ENCODE results near the gene POR. TPM values are rescaled to one million over a fixed set of nuclear protein-coding genes. Genes with fewer than 3 reads are reported as not detected.
A peak's percentile ranks its signal among the peaks of the same experiment; 100 is the strongest.
"Not testable (repeated sequence)": the region's sequence is repeated elsewhere in the genome, so short reads cannot be mapped to it uniquely, and the experiment has no call there.

The POR gene
- polyA plus RNA-seq, 4 donors: 80.5 to 461 (median 262) TPM

DNA sequence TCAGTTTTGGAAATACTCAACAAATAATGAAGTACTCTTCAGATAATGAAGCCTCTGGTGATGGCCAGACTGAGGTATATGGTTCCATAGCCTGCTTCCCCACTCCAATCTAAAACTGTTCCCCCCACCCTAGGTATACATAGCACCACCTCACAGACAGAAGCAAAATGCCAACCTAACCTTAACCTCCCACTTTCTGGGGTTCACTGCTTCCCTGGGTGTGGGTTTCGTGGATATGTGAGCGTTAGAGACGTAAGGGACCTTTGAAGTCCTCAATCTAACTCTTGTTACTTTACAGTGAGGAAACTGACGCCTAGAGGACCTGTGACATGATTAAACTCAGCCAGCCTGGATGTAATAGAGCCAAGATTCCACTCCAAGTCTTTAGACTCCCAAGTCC, 34.7 kb upstream of the POR start:
- peaks cover 5 to 17% (median 9%) of the 10 kb centered on the region in 3 donors for H3K4me1 ChIP-seq (ENCODE audit: control insufficient read depth in 3 of 3, insufficient read depth in 2 of 3, low read depth in 1 of 3, low read length in 2 of 3)
- H3K9me3 ChIP-seq (ENCODE audit: control insufficient read depth in 2 of 2, insufficient read depth in 1 of 2, low read depth in 1 of 2, low read length in 1 of 2): no peaks in the 10 kb centered on the region
- H3K27ac ChIP-seq (ENCODE audit: low read depth in 1 of 3, low read length in 2 of 3): peak overlapping the region in 1 of 3 donors; percentile 2
- H3K36me3 ChIP-seq (ENCODE audit: control insufficient read depth in 3 of 3, insufficient read depth in 2 of 3, low read depth in 1 of 3, low read length in 3 of 3): peaks cover 0 to 42% (median 4%) of the 10 kb centered on the region in 3 donors
- FAIRE-seq (no peak), DNase-seq (no peak)
- peak overlapping the region in 2 of 3 donors; percentile 60 to 94 for H3K4me3 ChIP-seq (ENCODE audit: low read depth in 1 of 3, low read length in 3 of 3)
- no peaks in the 10 kb centered on the region for H3K27me3 ChIP-seq (ENCODE audit: control insufficient read depth in 3 of 3, insufficient read depth in 3 of 3, low read length in 3 of 3)
- WGBS, 3 donors: 77 to 88% (median 78%) methylated on average over 4 of the region's 4 CpGs

DNA sequence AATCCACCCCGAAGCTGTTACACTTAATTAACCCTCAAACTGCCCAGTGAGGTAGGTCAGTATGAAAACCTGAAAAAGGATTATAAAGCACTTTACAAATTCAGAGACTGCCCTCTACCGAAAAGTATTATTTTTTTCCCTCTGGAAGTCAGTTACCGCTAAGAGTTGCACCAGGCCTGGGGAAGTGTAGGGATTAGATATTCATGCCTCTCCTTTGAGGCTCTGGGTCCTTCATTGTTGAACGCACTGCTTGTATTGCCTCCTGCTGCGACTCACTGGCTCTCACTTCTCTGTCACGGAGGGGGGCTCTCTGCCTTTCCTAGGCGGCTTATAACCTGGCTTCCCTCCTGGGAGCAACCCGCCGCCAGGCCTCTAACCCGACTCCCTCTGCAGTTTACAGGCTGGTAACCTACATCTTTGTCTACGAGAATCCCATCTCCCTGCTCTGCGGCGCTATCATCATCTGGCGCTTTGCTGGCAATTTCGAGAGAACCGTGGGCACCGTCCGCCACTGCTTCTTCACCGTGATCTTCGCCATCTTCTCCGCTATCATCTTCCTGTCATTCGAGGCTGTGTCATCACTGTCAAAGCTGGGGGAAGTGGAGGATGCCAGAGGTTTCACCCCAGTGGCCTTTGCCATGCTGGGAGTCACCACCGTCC, 33.4 kb upstream of the POR start:
- peaks cover 5 to 17% (median 9%) of the 10 kb centered on the region in 3 donors for H3K4me1 ChIP-seq (ENCODE audit: control insufficient read depth in 3 of 3, insufficient read depth in 2 of 3, low read depth in 1 of 3, low read length in 2 of 3)
- H3K4me3 ChIP-seq (ENCODE audit: low read depth in 1 of 3, low read length in 3 of 3): no peak overlapping the region
- no peaks in the 10 kb centered on the region for H3K27me3 ChIP-seq (ENCODE audit: control insufficient read depth in 3 of 3, insufficient read depth in 3 of 3, low read length in 3 of 3)
- peaks cover 4 to 56% (median 4%) of the 10 kb centered on the region in 3 donors for H3K36me3 ChIP-seq (ENCODE audit: control insufficient read depth in 3 of 3, insufficient read depth in 2 of 3, low read depth in 1 of 3, low read length in 3 of 3)
- no peak for DNase-seq
- H3K9me3 ChIP-seq (ENCODE audit: control insufficient read depth in 2 of 2, insufficient read depth in 1 of 2, low read depth in 1 of 2, low read length in 1 of 2): no peaks in the 10 kb centered on the region
- FAIRE-seq: no peak
- no peak overlapping the region for H3K27ac ChIP-seq (ENCODE audit: low read depth in 1 of 3, low read length in 2 of 3)
- 86 to 95% (median 93%) methylated on average over 23 of the region's 23 CpGs for WGBS, 3 donors

DNA sequence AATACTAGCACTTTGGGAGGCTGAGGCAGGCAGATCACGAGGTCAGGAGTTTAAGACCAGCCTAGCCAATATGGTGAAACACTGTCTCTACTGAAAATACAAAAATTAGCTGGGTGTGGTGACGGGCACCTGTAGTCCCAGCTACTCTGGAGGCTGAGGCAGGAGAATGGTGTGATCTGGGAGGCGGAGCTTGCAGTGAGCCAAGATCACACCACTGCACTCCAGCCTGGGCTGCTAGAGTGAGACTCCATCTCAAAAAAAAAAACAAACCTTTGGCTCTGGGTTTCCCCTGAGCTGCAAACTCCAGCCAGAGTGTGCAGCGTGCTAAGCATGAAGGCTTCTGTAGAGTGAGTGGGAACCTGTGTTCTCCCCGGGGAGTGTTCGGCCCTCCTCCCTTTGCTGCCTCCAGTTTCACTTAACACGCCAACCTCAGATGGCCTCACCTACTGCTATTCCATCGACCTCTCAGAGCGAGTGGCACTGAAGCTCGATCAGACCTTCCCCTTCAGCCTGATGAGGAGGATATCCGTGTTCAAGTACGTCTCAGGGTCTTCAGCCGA, 31.6 kb upstream of the POR start:
- not testable (repeated sequence) for H3K27ac ChIP-seq (ENCODE audit: low read depth in 1 of 3, low read length in 2 of 3); H3K9me3 ChIP-seq (ENCODE audit: control insufficient read depth in 2 of 2, insufficient read depth in 1 of 2, low read depth in 1 of 2, low read length in 1 of 2); DNase-seq; FAIRE-seq; H3K4me3 ChIP-seq (ENCODE audit: low read depth in 1 of 3, low read length in 3 of 3); H3K27me3 ChIP-seq (ENCODE audit: control insufficient read depth in 3 of 3, insufficient read depth in 3 of 3, low read length in 3 of 3)
- Histone ChIP-seq H3K36me3 (ENCODE audit: control insufficient read depth in 3 of 3, insufficient read depth in 2 of 3, low read depth in 1 of 3, low read length in 3 of 3) (peaks cover 11 to 70% (median 12%) of the 10 kb centered on the region in 3 donors), H3K4me1 (ENCODE audit: control insufficient read depth in 3 of 3, insufficient read depth in 2 of 3, low read depth in 1 of 3, low read length in 2 of 3) (peaks cover 5 to 17% (median 5%) of the 10 kb centered on the region in 3 donors)
- 90 to 93% (median 92%) methylated on average over 13 of the region's 13 CpGs for WGBS, 3 donors

DNA sequence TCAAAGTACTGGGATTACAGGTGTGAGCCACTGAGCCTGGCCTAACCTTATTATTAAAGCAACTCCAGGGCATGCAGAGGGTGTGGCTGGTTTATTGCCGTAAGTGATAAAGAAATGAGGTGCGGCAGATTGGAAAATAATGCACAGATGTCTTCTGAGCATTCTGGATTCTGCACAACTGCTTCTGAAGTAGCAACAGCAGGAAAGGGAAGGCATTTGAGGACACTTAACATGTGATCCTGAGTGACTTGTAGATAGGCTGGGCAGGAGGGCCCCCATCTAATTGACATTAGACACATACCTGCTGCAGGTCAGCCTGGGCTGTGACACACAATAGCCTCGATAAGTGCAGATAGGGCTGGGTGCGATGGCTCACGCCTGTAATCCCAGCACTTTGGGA, 30.5 kb upstream of the POR start:
- FAIRE-seq (no peak), DNase-seq (peak; percentile 77 to 94)
- Histone ChIP-seq H3K9me3 (ENCODE audit: control insufficient read depth in 2 of 2, insufficient read depth in 1 of 2, low read depth in 1 of 2, low read length in 1 of 2) (no peaks in the 10 kb centered on the region), H3K4me1 (ENCODE audit: control insufficient read depth in 3 of 3, insufficient read depth in 2 of 3, low read depth in 1 of 3, low read length in 2 of 3) (peaks cover 4 to 17% (median 5%) of the 10 kb centered on the region in 3 donors), H3K36me3 (ENCODE audit: control insufficient read depth in 3 of 3, insufficient read depth in 2 of 3, low read depth in 1 of 3, low read length in 3 of 3) (peaks cover 13 to 82% (median 15%) of the 10 kb centered on the region in 3 donors), H3K4me3 (ENCODE audit: low read depth in 1 of 3, low read length in 3 of 3) (no peak overlapping the region), H3K27me3 (ENCODE audit: control insufficient read depth in 3 of 3, insufficient read depth in 3 of 3, low read length in 3 of 3) (no peaks in the 10 kb centered on the region), H3K27ac (ENCODE audit: low read depth in 1 of 3, low read length in 2 of 3) (peak overlapping the region in 1 of 3 donors; percentile 27)
- 6 to 71% (median 43%) methylated on average over 5 of the region's 5 CpGs for WGBS, 3 donors

DNA sequence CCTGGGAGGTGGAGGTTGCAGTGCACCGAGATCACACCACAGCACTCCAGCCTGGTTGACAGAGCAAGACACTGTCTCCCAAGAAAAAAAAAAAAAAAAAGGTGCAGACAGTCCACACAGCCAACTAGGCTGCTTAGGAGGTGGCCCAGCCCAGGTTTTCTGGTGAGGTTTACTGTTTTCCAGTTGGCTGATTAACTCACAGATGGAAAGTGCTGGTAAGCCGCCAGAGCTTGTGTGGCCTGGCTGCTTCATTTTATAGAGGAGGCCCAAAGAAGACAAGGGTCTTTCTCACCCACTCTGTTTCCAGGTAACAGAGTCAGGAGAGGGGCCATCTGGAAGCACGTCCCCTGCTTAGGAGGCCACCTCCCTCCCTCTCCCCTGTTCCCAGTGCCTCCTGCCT, 29.9 kb upstream of the POR start:
- no peaks in the 10 kb centered on the region for H3K27me3 ChIP-seq (ENCODE audit: control insufficient read depth in 3 of 3, insufficient read depth in 3 of 3, low read length in 3 of 3)
- 61 to 67% (median 61%) methylated on average over 3 of the region's 3 CpGs for WGBS, 3 donors
- peaks cover 13 to 87% (median 15%) of the 10 kb centered on the region in 3 donors for H3K36me3 ChIP-seq (ENCODE audit: control insufficient read depth in 3 of 3, insufficient read depth in 2 of 3, low read depth in 1 of 3, low read length in 3 of 3)
- peaks cover 4 to 15% (median 5%) of the 10 kb centered on the region in 3 donors for H3K4me1 ChIP-seq (ENCODE audit: control insufficient read depth in 3 of 3, insufficient read depth in 2 of 3, low read depth in 1 of 3, low read length in 2 of 3)
- H3K27ac ChIP-seq (ENCODE audit: low read depth in 1 of 3, low read length in 2 of 3): no peak overlapping the region
- FAIRE-seq: no peak
- DNase-seq: no peak
- no peak overlapping the region for H3K4me3 ChIP-seq (ENCODE audit: low read depth in 1 of 3, low read length in 3 of 3)
- no peaks in the 10 kb centered on the region for H3K9me3 ChIP-seq (ENCODE audit: control insufficient read depth in 2 of 2, insufficient read depth in 1 of 2, low read depth in 1 of 2, low read length in 1 of 2)

DNA sequence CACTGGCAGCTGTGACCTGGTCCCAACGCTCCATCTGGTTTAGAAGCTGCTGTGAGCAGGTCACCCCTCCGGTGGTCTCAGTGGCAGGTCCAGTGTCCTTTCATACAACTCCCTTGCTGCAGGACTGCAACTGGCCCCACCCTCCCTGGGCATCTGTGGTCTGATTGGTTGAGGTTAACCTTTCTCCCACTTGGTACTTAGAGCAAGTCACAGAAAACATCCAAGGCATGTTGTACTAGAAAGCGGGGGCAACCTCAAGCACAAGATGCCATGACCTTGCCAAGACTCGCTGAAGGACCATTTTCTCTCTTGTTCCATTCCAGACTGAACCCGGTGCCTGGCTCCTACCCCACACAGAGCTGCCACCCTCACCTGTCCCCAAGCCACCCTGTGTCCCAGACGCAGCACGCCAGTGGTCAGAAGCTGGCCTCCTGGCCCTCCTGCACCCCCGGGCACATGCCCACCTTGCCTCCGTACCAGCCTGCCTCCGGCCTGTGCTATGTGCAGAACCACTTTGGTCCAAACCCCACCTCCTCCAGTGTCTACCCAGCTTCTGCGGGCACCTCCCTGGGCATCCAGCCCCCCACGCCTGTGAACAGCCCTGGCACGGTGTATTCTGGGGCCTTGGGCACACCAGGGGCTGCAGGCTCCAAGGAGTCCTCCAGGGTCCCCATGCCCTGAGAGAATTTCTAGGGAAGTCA, 27.1 kb upstream of the POR start:
- Histone ChIP-seq H3K4me1 (ENCODE audit: control insufficient read depth in 3 of 3, insufficient read depth in 2 of 3, low read depth in 1 of 3, low read length in 2 of 3) (peaks cover 0 to 11% (median 1%) of the 10 kb centered on the region in 3 donors), H3K9me3 (ENCODE audit: control insufficient read depth in 2 of 2, insufficient read depth in 1 of 2, low read depth in 1 of 2, low read length in 1 of 2) (no peaks in the 10 kb centered on the region), H3K27ac (ENCODE audit: low read depth in 1 of 3, low read length in 2 of 3) (no peak overlapping the region), H3K36me3 (ENCODE audit: control insufficient read depth in 3 of 3, insufficient read depth in 2 of 3, low read depth in 1 of 3, low read length in 3 of 3) (peaks cover 11 to 69% (median 15%) of the 10 kb centered on the region in 3 donors), H3K27me3 (ENCODE audit: control insufficient read depth in 3 of 3, insufficient read depth in 3 of 3, low read length in 3 of 3) (no peaks in the 10 kb centered on the region), H3K4me3 (ENCODE audit: low read depth in 1 of 3, low read length in 3 of 3) (no peak overlapping the region)
- 97 to 100% (median 97%) methylated on average over 13 of the region's 13 CpGs for WGBS, 3 donors
- no peak for FAIRE-seq
- DNase-seq: no peak

DNA sequence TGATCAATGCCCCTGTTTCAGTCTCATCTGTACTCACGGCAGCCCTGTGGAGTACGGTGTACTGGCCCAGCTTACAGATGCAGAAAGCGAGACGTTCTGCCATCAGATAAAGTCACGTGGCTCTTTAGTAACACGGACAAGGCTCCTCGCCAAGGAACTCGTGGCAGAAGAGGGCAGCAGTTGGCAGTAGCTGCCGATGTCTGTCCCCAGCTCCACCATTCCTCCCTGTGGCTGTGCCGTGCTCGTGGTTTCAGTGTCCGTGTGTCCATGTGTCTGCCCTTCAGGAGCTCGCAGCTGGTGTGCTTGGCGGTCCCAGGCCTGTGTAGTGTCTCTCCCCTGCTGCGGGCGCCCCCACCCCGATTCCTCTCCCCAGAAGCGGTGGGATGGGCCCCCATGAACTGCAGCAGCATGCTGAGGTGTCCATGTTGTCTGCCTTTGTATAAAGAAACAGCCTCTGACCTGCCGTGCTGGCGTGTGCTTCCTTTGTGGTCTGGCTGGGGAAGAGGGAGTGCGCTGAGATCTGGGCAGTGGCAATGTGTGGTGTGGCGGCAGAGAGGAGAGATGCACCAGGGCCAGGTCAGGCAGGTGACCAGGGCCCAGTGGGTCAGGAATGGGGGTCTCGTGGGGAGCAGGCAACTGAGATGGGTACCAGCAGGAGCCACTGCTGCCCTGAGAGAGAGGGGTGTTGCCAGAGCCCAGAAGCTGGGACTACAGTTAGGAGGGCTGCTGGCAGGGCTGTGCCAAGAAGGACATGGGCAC, 26.3 kb upstream of the POR start:
- Histone ChIP-seq H3K9me3 (ENCODE audit: control insufficient read depth in 2 of 2, insufficient read depth in 1 of 2, low read depth in 1 of 2, low read length in 1 of 2) (no peaks in the 10 kb centered on the region), H3K27ac (ENCODE audit: low read depth in 1 of 3, low read length in 2 of 3) (no peak overlapping the region), H3K4me1 (ENCODE audit: control insufficient read depth in 3 of 3, insufficient read depth in 2 of 3, low read depth in 1 of 3, low read length in 2 of 3) (peaks cover 0 to 11% (median 0%) of the 10 kb centered on the region in 3 donors), H3K4me3 (ENCODE audit: low read depth in 1 of 3, low read length in 3 of 3) (no peak overlapping the region), H3K36me3 (ENCODE audit: control insufficient read depth in 3 of 3, insufficient read depth in 2 of 3, low read depth in 1 of 3, low read length in 3 of 3) (peaks cover 11 to 61% (median 15%) of the 10 kb centered on the region in 3 donors), H3K27me3 (ENCODE audit: control insufficient read depth in 3 of 3, insufficient read depth in 3 of 3, low read length in 3 of 3) (no peaks in the 10 kb centered on the region)
- 80 to 85% (median 83%) methylated on average over 23 of the region's 23 CpGs for WGBS, 3 donors
- no peak for FAIRE-seq
- no peak for DNase-seq

DNA sequence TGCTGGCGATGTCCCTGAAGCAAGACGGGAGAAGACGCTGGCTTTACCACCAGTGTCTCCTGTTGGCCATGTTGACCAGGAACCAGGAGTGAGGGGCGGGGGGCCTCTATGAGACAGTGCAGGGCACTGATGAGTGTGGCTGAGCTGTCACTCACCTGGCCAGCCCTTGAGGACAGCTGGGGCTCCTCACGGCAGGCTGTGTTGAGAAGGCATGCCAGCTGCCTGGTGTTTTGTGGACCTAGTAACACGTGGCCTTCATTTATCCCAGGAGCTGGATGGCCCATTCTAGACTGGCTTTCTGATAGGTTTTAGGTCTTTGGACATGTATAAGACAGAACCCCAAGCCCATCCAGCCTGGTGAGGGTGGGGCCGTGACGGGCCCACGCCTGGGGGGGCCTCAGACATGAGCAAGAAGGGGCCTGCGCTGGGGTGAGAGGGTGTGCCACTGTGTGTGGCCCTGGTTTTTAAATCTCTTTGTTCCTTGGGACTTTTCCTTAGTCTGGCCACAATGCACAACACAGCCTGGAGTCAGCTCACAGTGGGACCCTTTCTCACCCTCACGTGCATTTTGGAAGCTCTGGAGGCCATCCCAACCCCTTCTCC, 25.6 kb upstream of the POR start:
- Histone ChIP-seq H3K27me3 (ENCODE audit: control insufficient read depth in 3 of 3, insufficient read depth in 3 of 3, low read length in 3 of 3) (no peaks in the 10 kb centered on the region), H3K9me3 (ENCODE audit: control insufficient read depth in 2 of 2, insufficient read depth in 1 of 2, low read depth in 1 of 2, low read length in 1 of 2) (no peaks in the 10 kb centered on the region), H3K4me1 (ENCODE audit: control insufficient read depth in 3 of 3, insufficient read depth in 2 of 3, low read depth in 1 of 3, low read length in 2 of 3) (peaks cover 0 to 8% (median 0%) of the 10 kb centered on the region in 3 donors), H3K27ac (ENCODE audit: low read depth in 1 of 3, low read length in 2 of 3) (peak overlapping the region in 1 of 3 donors; percentile 3), H3K4me3 (ENCODE audit: low read depth in 1 of 3, low read length in 3 of 3) (no peak overlapping the region), H3K36me3 (ENCODE audit: control insufficient read depth in 3 of 3, insufficient read depth in 2 of 3, low read depth in 1 of 3, low read length in 3 of 3) (peaks cover 11 to 54% (median 15%) of the 10 kb centered on the region in 3 donors)
- DNase-seq (no peak), FAIRE-seq (no peak)
- 89 to 94% (median 92%) methylated on average over 11 of the region's 11 CpGs for WGBS, 3 donors

Data from small intestine (tissue), 7 donors.